A673 (cell line): Measurements from ENCODE around the gene VEGFB. TPM values are rescaled to one million over a fixed set of nuclear protein-coding genes. Genes with fewer than 3 reads are reported as not detected.

ENCODE experiments used
- BruUV-seq: library from RNA; stranded (reverse); fragments of 400-500 nt; replicated peaks from 2 replicates; lab custom pipeline; 2021; lab: Mats Ljungman, UMichigan
- CTCF ChIA-PET: fragments of 300-600 bp; sonication (Branson Sonifier 250); formaldehyde crosslinking; loops from one replicate; lab custom pipeline; 2022; ENCODE audit warnings: antibody characterized with exemption; lab: Charles Lee
- POLR2A ChIA-PET: fragments of 300-600 bp; sonication (Branson Sonifier 250); formaldehyde crosslinking; loops from one replicate; lab custom pipeline; 2022; ENCODE audit warnings: antibody characterized with exemption; ENCODE audit not compliant: low non-redundant PET; lab: Charles Lee
- DNase-seq: peaks from one replicate; pipeline ENCODE4 v3.0.0-alpha.2; 2015; ENCODE audit warnings: low spot score
- H3K27ac ChIP-seq: fragments of 200-600 bp; sonication (generic); 2 replicates; pipeline ENCODE4 v1.5.1; 2016; ENCODE audit warnings: mixed run types, low read depth, mild to moderate bottlenecking, mixed read lengths, antibody characterized with exemption, low read length; ENCODE audit not compliant: poor library complexity, severe bottlenecking
- H3K27me3 ChIP-seq: fragments of 200-600 bp; sonication (generic); replicated peaks from 2 replicates; pipeline ENCODE4 v1.6.1; 2017; ENCODE audit warnings: mixed run types, low read depth, mild to moderate bottlenecking, mixed read lengths, antibody characterized with exemption, low read length; ENCODE audit not compliant: insufficient read depth, poor library complexity
- H3K36me3 ChIP-seq: fragments of 200-600 bp; sonication (generic); 2 replicates; pipeline ENCODE4 v1.6.1; 2016; ENCODE audit warnings: mixed run types, mild to moderate bottlenecking, mixed read lengths, antibody characterized with exemption, low read length; ENCODE audit not compliant: insufficient read depth, poor library complexity, severe bottlenecking
- H3K4me1 ChIP-seq: fragments of 200-600 bp; sonication (generic); 2 replicates; pipeline ENCODE4 v1.6.1; 2017; ENCODE audit warnings: mixed run types, mild to moderate bottlenecking, mixed read lengths, antibody characterized with exemption, low read length; ENCODE audit not compliant: insufficient read depth, poor library complexity, severe bottlenecking
- H3K4me3 ChIP-seq: fragments of 200-600 bp; sonication (generic); 2 replicates; pipeline ENCODE4 v1.5.1; 2016; ENCODE audit warnings: low read depth, mixed run types, mild to moderate bottlenecking, mixed read lengths, low read length; ENCODE audit not compliant: poor library complexity, severe bottlenecking
- H3K9me3 ChIP-seq: fragments of 200-600 bp; sonication (generic); 2 replicates; pipeline ENCODE4 v1.6.1; 2016; ENCODE audit warnings: mixed run types, low read depth, mild to moderate bottlenecking, mixed read lengths, antibody characterized with exemption, low read length; ENCODE audit not compliant: poor library complexity, severe bottlenecking
- EZH2 ChIP-seq: fragments of 200-600 bp; sonication (generic); IDR thresholded peaks from 2 replicates; pipeline ENCODE4 v1.6.1; 2017; ENCODE audit warnings: borderline replicate concordance, low read depth, mild to moderate bottlenecking, mixed read lengths, antibody characterized with exemption, low read length; ENCODE audit not compliant: poor library complexity, severe bottlenecking
- intact Hi-C: fragments of 100-400 bp; cut with micrococcal nuclease; formaldehyde crosslinking; loops from one replicate; pipeline ENCODE4 v1.10.0; 2022; ENCODE audit not compliant: unreplicated experiment
- total RNA-seq: library from RNA; stranded (reverse); gene quantifications from 2 replicates; pipeline ENCODE4 v1.2.3, GENCODE V29; 2021
- TF ChIP-seq, protein P1 (sequence below): fragments of 300-800, 200-600 bp; sonication (generic); conservative IDR thresholded peaks from 2 replicates; pipeline ENCODE4 v1.5.1; 2017; ENCODE audit warnings: low read depth, mild to moderate bottlenecking, antibody characterized with exemption, low read length, moderate library complexity, mixed read lengths

VEGFB gene
- total RNA-seq, 1 experiment from 2014 or later = 93.3 TPM

DNA sequence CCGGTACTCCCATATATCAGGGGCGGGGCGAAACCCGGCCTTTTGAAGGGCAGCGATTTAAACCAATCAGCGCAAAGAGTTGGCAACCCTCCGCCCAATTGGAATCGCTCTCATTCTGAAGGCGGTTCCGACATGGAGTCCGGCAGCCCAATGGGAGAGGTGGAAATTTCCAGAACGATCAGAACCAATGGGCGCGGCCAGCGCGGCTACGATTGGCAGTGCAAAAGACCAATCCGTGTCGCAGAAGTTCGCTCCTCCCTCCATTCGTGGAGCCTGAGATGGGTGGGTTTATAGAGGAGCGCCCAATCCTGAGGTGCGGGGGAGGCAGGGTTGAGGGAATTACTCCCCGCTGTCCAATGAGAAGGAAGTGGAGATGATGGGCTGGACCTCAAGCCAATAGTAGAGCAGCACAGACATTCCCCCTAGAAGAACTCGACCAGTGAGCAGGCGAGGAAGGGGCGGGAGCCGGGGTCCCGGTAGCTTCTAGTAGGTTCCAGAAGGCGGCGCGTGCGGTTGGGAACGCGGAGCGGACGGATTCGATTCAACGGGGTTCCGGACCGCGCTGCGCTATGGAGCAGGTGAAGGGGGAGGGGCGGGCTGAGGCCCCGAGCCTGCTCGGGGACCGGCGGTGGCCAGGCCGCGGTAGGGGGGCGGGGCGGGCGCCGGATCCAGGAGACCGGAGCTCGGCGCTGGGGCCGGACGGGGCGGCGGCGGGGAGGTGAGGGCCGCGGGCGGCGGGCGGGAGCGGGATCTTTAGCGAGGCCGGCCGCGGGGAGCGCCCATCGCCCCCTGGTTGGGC, 48.5 kb upstream of the VEGFB start, which contains the start of gene STIP1:
STIP1 (plus strand) TSS at position 479 of the 799 bp plus-strand sequence; CDS start at position 570, 91 bp downstream.
- CTCF ChIA-PET = interaction anchor here (0.6 to 1.3 kb wide), 5 partner anchors 18 to 380 kb away, joined by 3 to 6 read pairs (median 3); partner anchors contain the start of gene PRDX5
- Histone ChIP-seq H3K4me3 (peak within 1 kb of the TSS; percentile 72), H3K27me3 (no peaks in the 10 kb centered on the region), H3K4me1 (peaks cover 22% of the 10 kb centered on the region), H3K27ac (peak within 1 kb of the TSS; percentile 87), H3K36me3 (peaks cover 21% of the 10 kb centered on the region), H3K9me3 (no peaks in the 10 kb centered on the region)
- DNase-seq = peak; percentile 100
- TF ChIP-seq EZH2 = no peak
- TF ChIP-seq, protein P1, sequence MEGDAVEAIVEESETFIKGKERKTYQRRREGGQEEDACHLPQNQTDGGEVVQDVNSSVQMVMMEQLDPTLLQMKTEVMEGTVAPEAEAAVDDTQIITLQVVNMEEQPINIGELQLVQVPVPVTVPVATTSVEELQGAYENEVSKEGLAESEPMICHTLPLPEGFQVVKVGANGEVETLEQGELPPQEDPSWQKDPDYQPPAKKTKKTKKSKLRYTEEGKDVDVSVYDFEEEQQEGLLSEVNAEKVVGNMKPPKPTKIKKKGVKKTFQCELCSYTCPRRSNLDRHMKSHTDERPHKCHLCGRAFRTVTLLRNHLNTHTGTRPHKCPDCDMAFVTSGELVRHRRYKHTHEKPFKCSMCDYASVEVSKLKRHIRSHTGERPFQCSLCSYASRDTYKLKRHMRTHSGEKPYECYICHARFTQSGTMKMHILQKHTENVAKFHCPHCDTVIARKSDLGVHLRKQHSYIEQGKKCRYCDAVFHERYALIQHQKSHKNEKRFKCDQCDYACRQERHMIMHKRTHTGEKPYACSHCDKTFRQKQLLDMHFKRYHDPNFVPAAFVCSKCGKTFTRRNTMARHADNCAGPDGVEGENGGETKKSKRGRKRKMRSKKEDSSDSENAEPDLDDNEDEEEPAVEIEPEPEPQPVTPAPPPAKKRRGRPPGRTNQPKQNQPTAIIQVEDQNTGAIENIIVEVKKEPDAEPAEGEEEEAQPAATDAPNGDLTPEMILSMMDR = peak; percentile 54
- intact Hi-C loops = loop anchor here (5.0 kb wide), 1 partner anchor 116 kb away; the partner anchor contains the start of gene CATSPERZ
- BruUV-seq = no TSS peak
- POLR2A ChIA-PET = interaction anchor here (0.6 to 1.5 kb wide), 7 partner anchors 16 to 445 kb away, joined by 3 to 6 read pairs (median 3); partner anchors contain the start of genes FERMT3 and PRDX5

DNA sequence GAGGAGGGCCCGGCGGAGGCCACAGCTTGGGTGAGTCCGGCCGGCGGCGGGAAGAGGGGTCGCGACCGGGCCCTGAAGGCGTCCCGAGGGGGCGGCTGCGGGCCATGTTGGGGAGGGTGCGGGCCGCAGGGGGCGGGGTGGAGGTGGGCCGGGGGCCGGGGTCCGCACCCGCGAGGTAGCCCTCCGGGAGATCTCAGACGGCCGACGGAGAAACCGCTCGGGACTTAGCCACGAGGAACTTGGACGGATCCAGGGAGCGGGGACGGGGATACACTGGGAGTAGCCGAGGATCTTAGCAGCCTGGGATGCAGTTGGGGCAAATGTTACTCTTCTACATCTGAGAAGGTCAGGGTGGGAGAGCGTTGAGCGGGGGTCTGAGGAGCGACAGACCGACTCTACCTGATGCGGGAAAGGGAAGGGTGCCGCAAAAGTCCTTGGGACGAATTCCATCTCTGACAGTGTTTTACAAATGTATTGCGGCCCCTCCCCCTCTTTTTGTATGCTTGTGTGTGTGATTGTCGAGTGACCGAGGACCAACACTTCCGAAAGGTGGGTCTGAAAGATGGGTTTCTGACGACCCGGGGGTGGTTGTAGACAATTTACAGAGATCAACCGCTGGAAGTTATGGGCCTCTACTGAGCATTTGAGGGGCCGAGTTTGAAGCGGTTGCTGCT, 47.8 kb upstream of the VEGFB start:
- intact Hi-C loops = loop anchor here (5.0 kb wide), 1 partner anchor 116 kb away; the partner anchor contains the start of gene CATSPERZ
- peak; percentile 45 for DNase-seq
- TF ChIP-seq EZH2 = no peak
- TF ChIP-seq, protein P1 = no peak
- peaks cover 15% of the 10 kb centered on the region for H3K4me1 ChIP-seq
- H3K4me3 ChIP-seq = no peak overlapping the region
- ChIA-PET POLR2A (interaction anchor here (1.1 to 1.5 kb wide), 3 partner anchors 19 to 131 kb away, joined by 3 to 6 read pairs (median 5); partner anchors contain the start of genes FERMT3 and PRDX5), CTCF (interaction anchor here (0.6 to 1.0 kb wide), 3 partner anchors 18 to 446 kb away, joined by 3 to 6 read pairs (median 3); no protein-coding TSS in a partner anchor)
- no peak overlapping the region for H3K27ac ChIP-seq
- H3K27me3 ChIP-seq = no peaks in the 10 kb centered on the region
- H3K36me3 ChIP-seq = peaks cover 23% of the 10 kb centered on the region
- H3K9me3 ChIP-seq = no peaks in the 10 kb centered on the region
- BruUV-seq = no TSS peak

DNA sequence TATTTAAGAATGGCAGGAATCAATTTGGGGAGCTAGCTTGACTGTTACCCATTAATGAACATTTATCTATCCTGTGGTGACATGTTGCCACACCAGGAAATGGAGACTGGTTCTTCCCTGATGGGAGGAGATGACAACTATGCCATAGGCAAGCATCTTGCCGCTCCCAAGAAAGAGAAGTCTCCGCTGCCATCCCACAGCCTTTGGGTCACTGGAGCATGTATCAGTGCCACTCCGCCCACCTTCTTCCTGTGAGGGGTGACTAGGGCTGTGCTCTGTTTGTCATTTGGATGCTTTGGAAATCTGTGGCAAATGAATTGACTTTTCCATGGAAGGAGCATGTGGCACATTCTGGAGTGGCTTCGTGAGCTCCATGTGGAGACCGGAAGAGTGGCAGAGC, 42.0 kb upstream of the VEGFB start:
- BruUV-seq = no TSS peak
- H3K4me3 ChIP-seq = no peak overlapping the region
- CTCF ChIA-PET = no interaction called here
- no peaks in the 10 kb centered on the region for H3K27me3 ChIP-seq
- intact Hi-C loops = no loop called here
- peaks cover 6% of the 10 kb centered on the region for H3K4me1 ChIP-seq
- no peak overlapping the region for H3K27ac ChIP-seq
- DNase-seq = no peak
- TF ChIP-seq, protein P1 = no peak
- TF ChIP-seq EZH2 = no peak
- peaks cover 76% of the 10 kb centered on the region for H3K36me3 ChIP-seq
- H3K9me3 ChIP-seq = no peaks in the 10 kb centered on the region
- POLR2A ChIA-PET = interaction anchor here (0.9 kb wide), 1 partner anchor 11 kb away, joined by 3 read pairs; no protein-coding TSS in a partner anchor
